ENCODE data around the gene PPIE. TPM values are rescaled to one million over a fixed set of nuclear protein-coding genes. Genes with fewer than 3 reads are reported as not detected.

Gene PPIE
- total RNA-seq, 1 experiment from 2014 or later: 36.3 TPM

GRCh38 chr1:39729030-39729429 lies 9.7 kb upstream of the PPIE start:
- H4K20me1 ChIP-seq (ENCODE audit: control insufficient read depth, insufficient read depth, insufficient read length): no peaks in the 10 kb centered on the region
- H2BK15ac ChIP-seq (ENCODE audit: low read depth, low read length): no peak overlapping the region
- peaks cover 32% of the 10 kb centered on the region; the same call in 1 of the 2 replicates for H3K27me3 ChIP-seq (ENCODE audit: insufficient read depth, low read length)
- no peak overlapping the region for H4K8ac ChIP-seq (replicated peaks; ENCODE audit: insufficient read length, low read depth, low read length)
- no peak overlapping the region for H3K23ac ChIP-seq (ENCODE audit: insufficient read length, low read depth, low read length)
- H3K18ac ChIP-seq (ENCODE audit: insufficient read length, low read depth, low read length): no peak overlapping the region
- no peak overlapping the region for H3T11ph ChIP-seq (ENCODE audit: low read length)
- no peaks in the 10 kb centered on the region for H3K79me2 ChIP-seq (ENCODE audit: insufficient read depth, low read length)
- H2BK12ac ChIP-seq (ENCODE audit: insufficient read length, low read depth, low read length): no peak overlapping the region
- no peak overlapping the region for H3K27ac Mint-ChIP-seq
- H2BK20ac ChIP-seq (ENCODE audit: low read depth, low read length, poor library complexity, severe bottlenecking): no peak overlapping the region
- no peak overlapping the region for H4K5ac ChIP-seq (ENCODE audit: insufficient read length, low read depth, low read length)
- H2AFZ ChIP-seq (ENCODE audit: low read length): no peak overlapping the region
- H3K79me1 ChIP-seq (ENCODE audit: insufficient read depth, low read depth, low read length, poor library complexity, severe bottlenecking): no peaks in the 10 kb centered on the region
- TF ChIP-seq, protein P1, sequence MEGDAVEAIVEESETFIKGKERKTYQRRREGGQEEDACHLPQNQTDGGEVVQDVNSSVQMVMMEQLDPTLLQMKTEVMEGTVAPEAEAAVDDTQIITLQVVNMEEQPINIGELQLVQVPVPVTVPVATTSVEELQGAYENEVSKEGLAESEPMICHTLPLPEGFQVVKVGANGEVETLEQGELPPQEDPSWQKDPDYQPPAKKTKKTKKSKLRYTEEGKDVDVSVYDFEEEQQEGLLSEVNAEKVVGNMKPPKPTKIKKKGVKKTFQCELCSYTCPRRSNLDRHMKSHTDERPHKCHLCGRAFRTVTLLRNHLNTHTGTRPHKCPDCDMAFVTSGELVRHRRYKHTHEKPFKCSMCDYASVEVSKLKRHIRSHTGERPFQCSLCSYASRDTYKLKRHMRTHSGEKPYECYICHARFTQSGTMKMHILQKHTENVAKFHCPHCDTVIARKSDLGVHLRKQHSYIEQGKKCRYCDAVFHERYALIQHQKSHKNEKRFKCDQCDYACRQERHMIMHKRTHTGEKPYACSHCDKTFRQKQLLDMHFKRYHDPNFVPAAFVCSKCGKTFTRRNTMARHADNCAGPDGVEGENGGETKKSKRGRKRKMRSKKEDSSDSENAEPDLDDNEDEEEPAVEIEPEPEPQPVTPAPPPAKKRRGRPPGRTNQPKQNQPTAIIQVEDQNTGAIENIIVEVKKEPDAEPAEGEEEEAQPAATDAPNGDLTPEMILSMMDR (conservative IDR thresholded peaks at IDR 0.05): no peak
- H3K23me2 ChIP-seq (ENCODE audit: insufficient read length, low read depth, low read length, poor library complexity, severe bottlenecking): no peaks in the 10 kb centered on the region
- no CpG with 5 or more reads among the region's 3 CpGs for WGBS (ENCODE audit: extremely low coverage, insufficient read length, low lambda C conversion rate)
- no peak for DNase-seq
- no peaks in the 10 kb centered on the region for H3K9me3 ChIP-seq (ENCODE audit: control insufficient read depth, low read depth, low read length)
- peaks cover 99% of the 10 kb centered on the region for H3K27me3 Mint-ChIP-seq (ENCODE audit: low read depth)
- H2BK5ac ChIP-seq (ENCODE audit: insufficient read length, low read length): no peak overlapping the region
- H3K9ac ChIP-seq (ENCODE audit: extremely low read depth, insufficient read length, low read length): no peak overlapping the region
- H3K4me2 ChIP-seq (ENCODE audit: insufficient read depth, insufficient read length, low read length): no peak overlapping the region
- no peak overlapping the region for H2AK5ac ChIP-seq (ENCODE audit: insufficient read length, low read length)
- no peak overlapping the region for H3K4me3 Mint-ChIP-seq
- no peak overlapping the region for H3K27ac ChIP-seq (ENCODE audit: insufficient read length, low read depth, low read length)
- H3K9me3 Mint-ChIP-seq: no peaks in the 10 kb centered on the region; a peak in 1 of 5 replicates
- no peak overlapping the region for H3K4ac ChIP-seq (ENCODE audit: low read depth, low read length)
- no peak overlapping the region for H2BK120ac ChIP-seq (ENCODE audit: low read depth, low read length, poor library complexity, severe bottlenecking)
- no peak overlapping the region for H3K14ac ChIP-seq (ENCODE audit: insufficient read depth, low read length)
- H4K91ac ChIP-seq (ENCODE audit: insufficient read length, low read depth, low read length): no peak overlapping the region
- H3K4me1 ChIP-seq (ENCODE audit: insufficient read depth, low read length): no peaks in the 10 kb centered on the region
- no peaks in the 10 kb centered on the region for H3K4me1 Mint-ChIP-seq
- no peak overlapping the region for H3K56ac ChIP-seq (ENCODE audit: insufficient read length, low read depth, low read length)
- H3K36me3 Mint-ChIP-seq (ENCODE audit: insufficient read depth in 1 of 3, low read depth in 3 of 3): no peaks in the 10 kb centered on the region
